Panc1 (cell line): ENCODE data around the gene UBAC2. TPM values are rescaled to one million over a fixed set of nuclear protein-coding genes. Genes with fewer than 3 reads are reported as not detected.

Experiments
- ATAC-seq: fragments of 200-7000 bp; cut with Tn5 transposase; 2 replicates; pipeline ENCODE4 v1.9.1; 2020; ENCODE audit warnings: mild to moderate bottlenecking, moderate library complexity
- BruUV-seq: library from RNA; stranded (reverse); fragments of 400-500 nt; replicated peaks from 2 replicates; lab custom pipeline; 2021; lab: Mats Ljungman, UMichigan
- CTCF ChIA-PET: fragments of 300-600 bp; sonication (Branson Sonifier 250); formaldehyde crosslinking; loops from one replicate; lab custom pipeline; 2022; ENCODE audit warnings: antibody characterized with exemption; lab: Charles Lee
- POLR2A ChIA-PET: fragments of 300-600 bp; sonication (Branson Sonifier 250); formaldehyde crosslinking; loops from one replicate; lab custom pipeline; 2022; ENCODE audit warnings: antibody characterized with exemption; lab: Charles Lee
- DNase-seq: peaks from one replicate; pipeline ENCODE4 v3.0.0-alpha.2; 2010; ENCODE audit warnings: low read depth, low spot score
- H3K27ac ChIP-seq: 2 replicates; pipeline ENCODE4 v1.5.1; 2011; ENCODE audit warnings: mild to moderate bottlenecking, low read length, inconsistent platforms
- H3K27me3 ChIP-seq: fragments of 200-500 bp; sonication (Bioruptor generic); 2 replicates; pipeline ENCODE4 v1.6.0; 2014; ENCODE audit warnings: low read length, inconsistent platforms; ENCODE audit not compliant: control insufficient read depth, insufficient read depth
- H3K36me3 ChIP-seq: fragments of 200-500 bp; sonication (Bioruptor generic); 2 replicates; pipeline ENCODE4 v1.5.1; 2014; ENCODE audit warnings: inconsistent platforms, mild to moderate bottlenecking, low read length, moderate library complexity; ENCODE audit not compliant: control insufficient read depth, insufficient read depth
- H3K4me1 ChIP-seq: 2 replicates; pipeline ENCODE4 v1.5.1; 2011; ENCODE audit warnings: inconsistent platforms, mild to moderate bottlenecking, low read length, moderate library complexity; ENCODE audit not compliant: control insufficient read depth, insufficient read depth
- H3K4me3 ChIP-seq, 2 experiments: 2 replicates each; pipeline ENCODE4 v1.5.1; 2011 to 2012; ENCODE audit warnings: low read depth in 2 of 2, low read length in 2 of 2, mild to moderate bottlenecking in 2 of 2, inconsistent platforms in 1 of 2, moderate library complexity in 1 of 2
- H3K9me3 ChIP-seq: fragments of 200-500 bp; sonication (Bioruptor generic); 2 replicates; pipeline ENCODE4 v1.5.1; 2014; ENCODE audit warnings: low read depth, mild to moderate bottlenecking, inconsistent platforms, low read length, moderate library complexity; ENCODE audit not compliant: control insufficient read depth, insufficient read depth
- POLR2AphosphoS5 ChIP-seq: IDR thresholded peaks from 2 replicates; pipeline ENCODE4 v1.6.1; 2012; ENCODE audit warnings: mild to moderate bottlenecking, low read depth, low read length, moderate library complexity
- SIN3A ChIP-seq: IDR thresholded peaks from 2 replicates; pipeline ENCODE4 v1.6.1; 2012; ENCODE audit warnings: low read depth, mild to moderate bottlenecking, low read length, moderate library complexity, borderline replicate concordance; ENCODE audit not compliant: insufficient read depth
- TCF7L2 ChIP-seq: IDR thresholded peaks from 2 replicates; pipeline ENCODE4 v1.6.1; 2011; ENCODE audit warnings: mild to moderate bottlenecking, low read depth, low read length, inconsistent platforms
- in situ Hi-C: cut with HindIII; loops from 2 replicates; pipeline ENCODE4 v1.10.0; 2016; ENCODE audit warnings: low sequenced_read_pairs, low pct_unique_long_range_greater_than_20kb
- intact Hi-C: fragments of 100-400 bp; cut with micrococcal nuclease; formaldehyde crosslinking; loops from one replicate; pipeline ENCODE4 v1.10.0; 2022; ENCODE audit not compliant: unreplicated experiment
- total RNA-seq: library from RNA; stranded (reverse); gene quantifications from one replicate; pipeline ENCODE4 v1.2.1, GENCODE V29; 2021; ENCODE audit not compliant: unreplicated experiment
- TF ChIP-seq, protein P1 (sequence below): fragments of 450-650 bp; IDR thresholded peaks from 2 replicates; pipeline ENCODE4 v1.5.1; 2017; ENCODE audit warnings: mild to moderate bottlenecking
- TF ChIP-seq, protein P2 (sequence below), 2 experiments: IDR thresholded peaks; 2 replicates each; pipeline ENCODE4 v1.6.1; 2011 to 2012; ENCODE audit warnings: low read depth in 2 of 2, control low read depth in 1 of 2, low read length in 1 of 2, mild to moderate bottlenecking in 1 of 2, moderate library complexity in 1 of 2; ENCODE audit not compliant: insufficient read depth in 1 of 2

UBAC2 gene
- total RNA-seq, 1 experiment from 2014 or later = 40.8 TPM

DNA sequence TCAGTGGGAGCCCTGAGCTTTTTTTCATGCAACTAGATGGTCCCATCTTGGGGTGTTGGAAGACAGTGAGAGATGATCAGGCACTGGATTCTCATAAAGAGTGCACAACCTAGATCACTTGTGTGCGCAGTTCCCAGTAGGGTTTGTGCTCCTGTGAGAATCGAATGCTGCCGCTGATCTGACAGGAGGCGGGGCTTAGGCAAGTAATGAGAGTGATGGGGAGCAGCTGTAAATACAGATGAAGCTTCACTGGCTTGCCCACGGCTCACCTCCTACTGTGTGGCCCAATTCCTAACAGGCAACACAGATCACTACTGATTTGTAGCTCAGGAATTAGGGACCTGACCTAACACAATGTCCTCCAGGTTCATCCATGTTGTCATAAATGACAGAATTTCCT, 43.6 kb upstream of the UBAC2 start:
- Histone ChIP-seq H3K4me3 (no peak overlapping the region), H3K4me1 (no peaks in the 10 kb centered on the region), H3K27me3 (no peaks in the 10 kb centered on the region), H3K36me3 (no peaks in the 10 kb centered on the region), H3K27ac (no peak overlapping the region), H3K9me3 (no peaks in the 10 kb centered on the region)
- no TSS peak for BruUV-seq
- ChIA-PET POLR2A (no interaction called here), CTCF (no interaction called here)
- ATAC-seq (no peak), DNase-seq (no peak)
- TF ChIP-seq SIN3A (no peak), TCF7L2 (no peak)
- TF ChIP-seq, protein P1, sequence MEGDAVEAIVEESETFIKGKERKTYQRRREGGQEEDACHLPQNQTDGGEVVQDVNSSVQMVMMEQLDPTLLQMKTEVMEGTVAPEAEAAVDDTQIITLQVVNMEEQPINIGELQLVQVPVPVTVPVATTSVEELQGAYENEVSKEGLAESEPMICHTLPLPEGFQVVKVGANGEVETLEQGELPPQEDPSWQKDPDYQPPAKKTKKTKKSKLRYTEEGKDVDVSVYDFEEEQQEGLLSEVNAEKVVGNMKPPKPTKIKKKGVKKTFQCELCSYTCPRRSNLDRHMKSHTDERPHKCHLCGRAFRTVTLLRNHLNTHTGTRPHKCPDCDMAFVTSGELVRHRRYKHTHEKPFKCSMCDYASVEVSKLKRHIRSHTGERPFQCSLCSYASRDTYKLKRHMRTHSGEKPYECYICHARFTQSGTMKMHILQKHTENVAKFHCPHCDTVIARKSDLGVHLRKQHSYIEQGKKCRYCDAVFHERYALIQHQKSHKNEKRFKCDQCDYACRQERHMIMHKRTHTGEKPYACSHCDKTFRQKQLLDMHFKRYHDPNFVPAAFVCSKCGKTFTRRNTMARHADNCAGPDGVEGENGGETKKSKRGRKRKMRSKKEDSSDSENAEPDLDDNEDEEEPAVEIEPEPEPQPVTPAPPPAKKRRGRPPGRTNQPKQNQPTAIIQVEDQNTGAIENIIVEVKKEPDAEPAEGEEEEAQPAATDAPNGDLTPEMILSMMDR = no peak
- intact Hi-C loops (no loop called here), in situ Hi-C loops (no loop called here)

DNA sequence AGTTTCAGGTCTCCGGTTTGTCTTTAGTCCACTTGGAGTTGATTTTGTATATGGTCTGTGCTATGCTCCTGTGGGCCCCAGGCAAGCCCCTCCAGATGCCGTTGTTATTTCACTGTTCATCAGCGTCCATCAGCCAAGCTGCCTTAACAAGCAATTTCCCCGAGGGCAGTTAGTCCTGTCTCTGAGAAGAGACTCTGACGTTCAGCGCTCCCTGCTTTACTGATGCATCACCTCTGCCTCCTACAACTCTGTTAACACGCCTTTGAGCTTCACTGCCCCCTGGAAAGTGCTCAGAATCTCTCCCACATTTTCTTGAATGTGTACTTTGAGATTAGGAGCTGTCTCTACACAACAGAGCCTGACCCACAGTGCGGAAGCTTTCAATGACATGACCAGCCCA, 41.8 kb upstream of the UBAC2 start:
- DNase-seq = no peak
- Histone ChIP-seq H3K4me1 (no peaks in the 10 kb centered on the region), H3K9me3 (no peaks in the 10 kb centered on the region), H3K27me3 (no peaks in the 10 kb centered on the region), H3K4me3 (no peak overlapping the region), H3K27ac (no peak overlapping the region), H3K36me3 (no peaks in the 10 kb centered on the region)
- BruUV-seq = no TSS peak
- ChIA-PET CTCF (interaction anchor here (0.5 kb wide), 1 partner anchor 1176 kb away, joined by 3 read pairs; no protein-coding TSS in a partner anchor), POLR2A (no interaction called here)
- intact Hi-C loops (no loop called here), in situ Hi-C loops (no loop called here)
- no peak for ATAC-seq
- TF ChIP-seq POLR2AphosphoS5 = no peak
- TF ChIP-seq TCF7L2 = no peak
- TF ChIP-seq, protein P1 = no peak
- no peak for TF ChIP-seq SIN3A
- TF ChIP-seq, protein P2, sequence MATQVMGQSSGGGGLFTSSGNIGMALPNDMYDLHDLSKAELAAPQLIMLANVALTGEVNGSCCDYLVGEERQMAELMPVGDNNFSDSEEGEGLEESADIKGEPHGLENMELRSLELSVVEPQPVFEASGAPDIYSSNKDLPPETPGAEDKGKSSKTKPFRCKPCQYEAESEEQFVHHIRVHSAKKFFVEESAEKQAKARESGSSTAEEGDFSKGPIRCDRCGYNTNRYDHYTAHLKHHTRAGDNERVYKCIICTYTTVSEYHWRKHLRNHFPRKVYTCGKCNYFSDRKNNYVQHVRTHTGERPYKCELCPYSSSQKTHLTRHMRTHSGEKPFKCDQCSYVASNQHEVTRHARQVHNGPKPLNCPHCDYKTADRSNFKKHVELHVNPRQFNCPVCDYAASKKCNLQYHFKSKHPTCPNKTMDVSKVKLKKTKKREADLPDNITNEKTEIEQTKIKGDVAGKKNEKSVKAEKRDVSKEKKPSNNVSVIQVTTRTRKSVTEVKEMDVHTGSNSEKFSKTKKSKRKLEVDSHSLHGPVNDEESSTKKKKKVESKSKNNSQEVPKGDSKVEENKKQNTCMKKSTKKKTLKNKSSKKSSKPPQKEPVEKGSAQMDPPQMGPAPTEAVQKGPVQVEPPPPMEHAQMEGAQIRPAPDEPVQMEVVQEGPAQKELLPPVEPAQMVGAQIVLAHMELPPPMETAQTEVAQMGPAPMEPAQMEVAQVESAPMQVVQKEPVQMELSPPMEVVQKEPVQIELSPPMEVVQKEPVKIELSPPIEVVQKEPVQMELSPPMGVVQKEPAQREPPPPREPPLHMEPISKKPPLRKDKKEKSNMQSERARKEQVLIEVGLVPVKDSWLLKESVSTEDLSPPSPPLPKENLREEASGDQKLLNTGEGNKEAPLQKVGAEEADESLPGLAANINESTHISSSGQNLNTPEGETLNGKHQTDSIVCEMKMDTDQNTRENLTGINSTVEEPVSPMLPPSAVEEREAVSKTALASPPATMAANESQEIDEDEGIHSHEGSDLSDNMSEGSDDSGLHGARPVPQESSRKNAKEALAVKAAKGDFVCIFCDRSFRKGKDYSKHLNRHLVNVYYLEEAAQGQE (IDR thresholded peaks at IDR 0.05; ENCODE audit: insufficient read depth in 1 of 2, low read depth in 2 of 2, low read length in 1 of 2) = no peak
